ENCODE data around the gene PIM1. TPM values are rescaled to one million over a fixed set of nuclear protein-coding genes. Genes with fewer than 3 reads are reported as not detected.
A peak's percentile ranks its signal among the peaks of the same experiment; 100 is the strongest.

The PIM1 gene
- polyA plus RNA-seq (2012; rRNA removed): 33.9 and 35.3 TPM in 2 replicates
- polyA plus RNA-seq (2012; cell fraction: cytosol; rRNA removed): 18.9 and 20.6 TPM in 2 replicates
- 90.2 and 138 TPM in 2 replicates for polyA plus RNA-seq (2012; cell fraction: nucleus; rRNA removed)

DNA sequence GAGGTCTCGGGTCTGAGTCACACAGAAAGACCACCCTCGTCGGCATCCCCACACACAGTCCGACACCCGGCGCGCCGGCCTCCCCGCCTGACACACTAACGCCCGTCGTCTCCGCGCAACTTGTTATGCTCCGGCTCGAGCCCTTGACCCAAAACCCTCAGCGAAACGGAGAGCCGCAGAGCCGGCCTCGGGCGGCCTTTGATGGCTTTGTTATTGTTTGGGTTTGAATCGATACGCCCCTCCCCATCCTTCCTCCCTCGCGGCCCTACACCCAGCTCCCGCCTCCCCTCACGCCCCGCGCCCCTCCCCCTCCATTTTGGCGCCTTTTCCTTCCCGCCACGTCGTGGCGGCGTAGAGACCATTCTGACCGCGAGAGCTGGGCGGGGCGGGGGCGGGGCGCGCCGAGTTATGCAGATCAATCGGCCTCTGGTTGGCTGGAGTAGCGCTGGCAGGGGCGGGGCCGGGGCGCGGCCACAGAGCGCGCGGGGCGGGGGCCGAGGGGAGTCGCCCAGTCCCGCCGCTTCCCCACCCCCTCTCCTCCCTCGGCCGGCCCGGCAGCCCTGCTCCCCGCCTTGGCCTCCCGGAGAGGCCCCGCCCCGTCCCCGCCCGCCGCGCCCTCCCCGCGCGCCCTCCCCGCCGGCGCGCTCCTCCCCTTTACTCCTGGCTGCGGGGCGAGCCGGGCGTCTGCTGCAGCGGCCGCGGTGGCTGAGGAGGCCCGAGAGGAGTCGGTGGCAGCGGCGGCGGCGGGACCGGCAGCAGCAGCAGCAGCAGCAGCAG, at the start of gene PIM1:
Gene PIM1 (plus strand): TSS at position 657 of the 777 bp plus-strand sequence. CDS start 424 bp downstream, outside the sequence.
- H3K9me3 ChIP-seq: no peaks in the 10 kb centered on the region
- WGBS (ENCODE audit: low lambda C conversion rate): under 1% methylated on average over 35 of the region's 90 CpGs

More for the DNA sequence above, at the start of gene PIM1:
- Histone ChIP-seq H3K9me2 (no peaks in the 10 kb centered on the region), H3K27me3 (ENCODE audit: insufficient read depth) (no peaks in the 10 kb centered on the region), H3K9ac (peak within 1 kb of the TSS; percentile 97), H3F3A (replicated peaks; ENCODE audit: insufficient read depth) (peaks cover 9% of the 10 kb centered on the region), H3K4me3 (ENCODE audit: low read depth in 2 of 2, low read length in 1 of 2) (peak within 1 kb of the TSS; percentile 89 to 93), H3K27ac (ENCODE audit: low read depth in 2 of 2, low read length in 1 of 2) (peak within 1 kb of the TSS; percentile 88 to 95), H2AFZ (ENCODE audit: low read depth) (peak within 1 kb of the TSS; percentile 54), H3K4me1 (ENCODE audit: control insufficient read depth in 1 of 2, insufficient read depth in 2 of 2, low read depth in 1 of 2, low read length in 1 of 2) (peaks cover 4 to 19% of the 10 kb centered on the region in 2 experiments; a peak in 3 of 4 replicates), H3K36me3 (replicated peaks in 1 of 2; ENCODE audit: control insufficient read depth in 1 of 2, insufficient read depth in 2 of 2, low read length in 1 of 2) (peaks cover 22 to 23% of the 10 kb centered on the region in 2 experiments), H3K4me2 (peak within 1 kb of the TSS; percentile 99), H4K20me1 (ENCODE audit: insufficient read depth) (peaks cover 17% of the 10 kb centered on the region), H3K79me2 (ENCODE audit: insufficient read depth) (peaks cover 29% of the 10 kb centered on the region)
- TF ChIP-seq RXRA (IDR thresholded peaks at IDR 0.05; ENCODE audit: borderline replicate concordance, low read depth): peak; percentile 63; the same call in 1 of the 2 replicates
- TF ChIP-seq GABPA (IDR thresholded peaks at IDR 0.05; ENCODE audit: low read depth): no peak
- TF ChIP-seq CHD2 (IDR thresholded peaks at IDR 0.05; ENCODE audit: low read length, partially characterized antibody): peak; percentile 78
- TF ChIP-seq GATA2 (CRISPR knock-in tag; IDR thresholded peaks at IDR 0.05): no peak
- peak; percentile 29 for TF ChIP-seq NFIC (IDR thresholded peaks at IDR 0.05; ENCODE audit: borderline replicate concordance)
- TF ChIP-seq SMC3 (IDR thresholded peaks at IDR 0.05; ENCODE audit: low read depth, low read length): no peak
- peak in 1 of 2 experiments; percentile 31; a peak in 1 of 4 replicates for TF ChIP-seq EP300 (IDR thresholded peaks at IDR 0.05; ENCODE audit: borderline replicate concordance in 1 of 2, low read depth in 1 of 2, low read length in 1 of 2)
- peak; percentile 91 for TF ChIP-seq FOXM1 (IDR thresholded peaks at IDR 0.05; ENCODE audit: low read depth)
- TF ChIP-seq, protein P1, sequence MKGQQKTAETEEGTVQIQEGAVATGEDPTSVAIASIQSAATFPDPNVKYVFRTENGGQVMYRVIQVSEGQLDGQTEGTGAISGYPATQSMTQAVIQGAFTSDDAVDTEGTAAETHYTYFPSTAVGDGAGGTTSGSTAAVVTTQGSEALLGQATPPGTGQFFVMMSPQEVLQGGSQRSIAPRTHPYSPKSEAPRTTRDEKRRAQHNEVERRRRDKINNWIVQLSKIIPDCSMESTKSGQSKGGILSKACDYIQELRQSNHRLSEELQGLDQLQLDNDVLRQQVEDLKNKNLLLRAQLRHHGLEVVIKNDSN (IDR thresholded peaks at IDR 0.05; ENCODE audit: borderline replicate concordance, low read depth): no peak
- peak; percentile 50 for TF ChIP-seq SIN3A (IDR thresholded peaks at IDR 0.05; ENCODE audit: borderline replicate concordance, low read depth, low read length)
- TF ChIP-seq FOXJ3 (CRISPR knock-in tag; IDR thresholded peaks at IDR 0.05): no peak
- TF ChIP-seq, protein P2, sequence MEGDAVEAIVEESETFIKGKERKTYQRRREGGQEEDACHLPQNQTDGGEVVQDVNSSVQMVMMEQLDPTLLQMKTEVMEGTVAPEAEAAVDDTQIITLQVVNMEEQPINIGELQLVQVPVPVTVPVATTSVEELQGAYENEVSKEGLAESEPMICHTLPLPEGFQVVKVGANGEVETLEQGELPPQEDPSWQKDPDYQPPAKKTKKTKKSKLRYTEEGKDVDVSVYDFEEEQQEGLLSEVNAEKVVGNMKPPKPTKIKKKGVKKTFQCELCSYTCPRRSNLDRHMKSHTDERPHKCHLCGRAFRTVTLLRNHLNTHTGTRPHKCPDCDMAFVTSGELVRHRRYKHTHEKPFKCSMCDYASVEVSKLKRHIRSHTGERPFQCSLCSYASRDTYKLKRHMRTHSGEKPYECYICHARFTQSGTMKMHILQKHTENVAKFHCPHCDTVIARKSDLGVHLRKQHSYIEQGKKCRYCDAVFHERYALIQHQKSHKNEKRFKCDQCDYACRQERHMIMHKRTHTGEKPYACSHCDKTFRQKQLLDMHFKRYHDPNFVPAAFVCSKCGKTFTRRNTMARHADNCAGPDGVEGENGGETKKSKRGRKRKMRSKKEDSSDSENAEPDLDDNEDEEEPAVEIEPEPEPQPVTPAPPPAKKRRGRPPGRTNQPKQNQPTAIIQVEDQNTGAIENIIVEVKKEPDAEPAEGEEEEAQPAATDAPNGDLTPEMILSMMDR (IDR thresholded peaks at IDR 0.05): no peak
- TF ChIP-seq, protein P3, sequence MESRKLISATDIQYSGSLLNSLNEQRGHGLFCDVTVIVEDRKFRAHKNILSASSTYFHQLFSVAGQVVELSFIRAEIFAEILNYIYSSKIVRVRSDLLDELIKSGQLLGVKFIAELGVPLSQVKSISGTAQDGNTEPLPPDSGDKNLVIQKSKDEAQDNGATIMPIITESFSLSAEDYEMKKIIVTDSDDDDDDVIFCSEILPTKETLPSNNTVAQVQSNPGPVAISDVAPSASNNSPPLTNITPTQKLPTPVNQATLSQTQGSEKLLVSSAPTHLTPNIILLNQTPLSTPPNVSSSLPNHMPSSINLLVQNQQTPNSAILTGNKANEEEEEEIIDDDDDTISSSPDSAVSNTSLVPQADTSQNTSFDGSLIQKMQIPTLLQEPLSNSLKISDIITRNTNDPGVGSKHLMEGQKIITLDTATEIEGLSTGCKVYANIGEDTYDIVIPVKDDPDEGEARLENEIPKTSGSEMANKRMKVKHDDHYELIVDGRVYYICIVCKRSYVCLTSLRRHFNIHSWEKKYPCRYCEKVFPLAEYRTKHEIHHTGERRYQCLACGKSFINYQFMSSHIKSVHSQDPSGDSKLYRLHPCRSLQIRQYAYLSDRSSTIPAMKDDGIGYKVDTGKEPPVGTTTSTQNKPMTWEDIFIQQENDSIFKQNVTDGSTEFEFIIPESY (IDR thresholded peaks at IDR 0.05; ENCODE audit: borderline replicate concordance, low read depth): peak; percentile 66; the same call in 1 of the 2 replicates
- TF ChIP-seq MXI1 (IDR thresholded peaks at IDR 0.05; ENCODE audit: low read depth, low read length): no peak; the same call in 1 of the 2 replicates
- no peak for TF ChIP-seq ELF1 (IDR thresholded peaks at IDR 0.05)
- TF ChIP-seq POLR2AphosphoS5 (IDR thresholded peaks at IDR 0.05; ENCODE audit: low read depth, low read length): 0 out of 2 replicates have a peak, but pooled peaks have one; percentile 27
- peak; percentile 60 for TF ChIP-seq TAF1 (IDR thresholded peaks at IDR 0.05; ENCODE audit: borderline replicate concordance, low read depth, low read length)
- TF ChIP-seq, protein P4, sequence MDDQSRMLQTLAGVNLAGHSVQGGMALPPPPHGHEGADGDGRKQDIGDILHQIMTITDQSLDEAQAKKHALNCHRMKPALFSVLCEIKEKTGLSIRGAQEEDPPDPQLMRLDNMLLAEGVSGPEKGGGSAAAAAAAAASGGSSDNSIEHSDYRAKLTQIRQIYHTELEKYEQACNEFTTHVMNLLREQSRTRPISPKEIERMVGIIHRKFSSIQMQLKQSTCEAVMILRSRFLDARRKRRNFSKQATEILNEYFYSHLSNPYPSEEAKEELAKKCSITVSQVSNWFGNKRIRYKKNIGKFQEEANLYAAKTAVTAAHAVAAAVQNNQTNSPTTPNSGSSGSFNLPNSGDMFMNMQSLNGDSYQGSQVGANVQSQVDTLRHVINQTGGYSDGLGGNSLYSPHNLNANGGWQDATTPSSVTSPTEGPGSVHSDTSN (IDR thresholded peaks at IDR 0.05): no peak
- no peak for TF ChIP-seq JUND (IDR thresholded peaks at IDR 0.05)
- TF ChIP-seq FOSL2 (IDR thresholded peaks at IDR 0.05; ENCODE audit: borderline replicate concordance, low read depth): no peak
- peak; percentile 12; the same call in 1 of the 2 replicates for TF ChIP-seq TCF12 (IDR thresholded peaks at IDR 0.05)
- TF ChIP-seq, protein P5, sequence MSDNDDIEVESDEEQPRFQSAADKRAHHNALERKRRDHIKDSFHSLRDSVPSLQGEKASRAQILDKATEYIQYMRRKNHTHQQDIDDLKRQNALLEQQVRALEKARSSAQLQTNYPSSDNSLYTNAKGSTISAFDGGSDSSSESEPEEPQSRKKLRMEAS (IDR thresholded peaks at IDR 0.05; ENCODE audit: low read depth): peak; percentile 81
- TF ChIP-seq RAD21 (IDR thresholded peaks at IDR 0.05; ENCODE audit: low read length): no peak
- TF ChIP-seq, protein P6, sequence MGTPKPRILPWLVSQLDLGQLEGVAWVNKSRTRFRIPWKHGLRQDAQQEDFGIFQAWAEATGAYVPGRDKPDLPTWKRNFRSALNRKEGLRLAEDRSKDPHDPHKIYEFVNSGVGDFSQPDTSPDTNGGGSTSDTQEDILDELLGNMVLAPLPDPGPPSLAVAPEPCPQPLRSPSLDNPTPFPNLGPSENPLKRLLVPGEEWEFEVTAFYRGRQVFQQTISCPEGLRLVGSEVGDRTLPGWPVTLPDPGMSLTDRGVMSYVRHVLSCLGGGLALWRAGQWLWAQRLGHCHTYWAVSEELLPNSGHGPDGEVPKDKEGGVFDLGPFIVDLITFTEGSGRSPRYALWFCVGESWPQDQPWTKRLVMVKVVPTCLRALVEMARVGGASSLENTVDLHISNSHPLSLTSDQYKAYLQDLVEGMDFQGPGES (IDR thresholded peaks at IDR 0.05; ENCODE audit: low read depth, low read length): no peak
- TF ChIP-seq NRF1 (IDR thresholded peaks at IDR 0.05; ENCODE audit: low read depth, low read length): no peak
- ChIA-PET POLR2A (interaction anchor here (0.9 to 3.3 kb wide), 5 partner anchors 39 to 184 kb away, joined by 3 to 27 read pairs (median 17); partner anchors contain the start of gene MTCH1), CTCF (interaction anchor here (0.7 to 15.1 kb wide), 18 partner anchors 9 to 284 kb away, joined by 3 to 490 read pairs (median 10); partner anchors contain the start of gene C6orf89)
- peak; percentile 99 for DNase-seq
